Spleen (tissue), 11 donors: ENCODE results near the gene ATP2B1. TPM values are rescaled to one million over a fixed set of nuclear protein-coding genes. Genes with fewer than 3 reads are reported as not detected.

Experiments
- DNase-seq: peaks from one replicate; pipeline ENCODE4 v3.0.0-alpha.2; 2020
- H3K27ac ChIP-seq, 8 donors: fragments of 200-600 bp; sonication (generic) in 7 of 8; 1 replicate in 4 of 8; 2 replicates in 4 of 8; pipeline versions ENCODE4 v1.5.0 to v1.8.0; 2016 to 2021; ENCODE audit warnings: inconsistent platforms in 4 of 8, mild to moderate bottlenecking in 4 of 8, moderate library complexity in 1 of 8
- H3K27me3 ChIP-seq, 7 donors: fragments of 200-600 bp; sonication (generic) in 6 of 7; replicated peaks in 1 of 7; 1 replicate in 4 of 7; 2 replicates in 3 of 7; pipeline versions ENCODE4 v1.5.0 to v1.8.0; 2016 to 2021; ENCODE audit warnings: inconsistent platforms in 3 of 7, mild to moderate bottlenecking in 1 of 7
- H3K36me3 ChIP-seq, 6 donors: fragments of 200-600 bp; sonication (generic) in 5 of 6; 1 replicate in 4 of 6; 2 replicates in 2 of 6; pipeline versions ENCODE4 v1.5.0 to v1.8.0; 2016 to 2021; ENCODE audit warnings: inconsistent platforms in 2 of 6
- H3K4me1 ChIP-seq, 6 donors: fragments of 200-600 bp; sonication (generic) in 5 of 6; 1 replicate in 3 of 6; 2 replicates in 3 of 6; pipeline versions ENCODE4 v1.5.0 to v1.8.0; 2016 to 2021; ENCODE audit warnings: inconsistent platforms in 3 of 6
- H3K4me3 ChIP-seq, 8 donors: fragments of 200-600 bp; sonication (generic) in 7 of 8; 1 replicate in 4 of 8; 2 replicates in 4 of 8; pipeline versions ENCODE4 v1.5.0 to v1.8.0; 2016 to 2021; ENCODE audit warnings: inconsistent platforms in 4 of 8, mild to moderate bottlenecking in 4 of 8, moderate library complexity in 2 of 8
- H3K9me3 ChIP-seq, 8 donors: fragments of 200-600 bp; sonication (generic) in 7 of 8; 1 replicate in 4 of 8; 2 replicates in 4 of 8; pipeline versions ENCODE4 v1.5.0 to v1.8.0; 2016 to 2021; ENCODE audit warnings: inconsistent platforms in 4 of 8
- POLR2A ChIP-seq, 3 donors: fragments of 450-650 bp; IDR thresholded peaks; one replicate each; pipeline ENCODE4 v1.5.1; 2017; ENCODE audit warnings: antibody characterized with exemption in 3 of 3, mild to moderate bottlenecking in 1 of 3
- POLR2AphosphoS5 ChIP-seq, 3 donors: sonication (generic); formaldehyde crosslinking; IDR thresholded peaks; one replicate each; pipeline ENCODE4 v1.5.1; 2017; ENCODE audit warnings: antibody characterized with exemption in 3 of 3
- WGBS, 5 donors: extraction: QIAGEN DNeasy Blood & Tissue Kit in 3 of 5; methylation state at CpG; one replicate each; pipeline versions ENCODE4 v1.1.5 to v1.1.7; 2013 to 2018; 5-methylcytosine and 5-hydroxymethylcytosine counted together
- intact Hi-C: fragments of 100-400 bp; cut with DNase I; formaldehyde crosslinking; loops from one replicate; pipeline ENCODE4 v1.15.0; 2023; ENCODE audit warnings: low total_unique reads
- polyA plus RNA-seq, 3 donors: library from polyadenylated mRNA; stranded (reverse); fragments of 200-250 nt; gene quantifications; one replicate each; pipeline ENCODE4 v1.2.1, GENCODE V29; 2013
- total RNA-seq, 7 donors: library from RNA; depleted of rRNA in 3 of 7; stranded (reverse); fragments of >200 nt in 3 of 7; fragmentation: NEBNext Ultra II Directional in 4 of 7; extraction: Animal tissue kit (Norgen Biotek cat#: 25700) in 4 of 7; gene quantifications; one replicate each; pipeline versions ENCODE4 v1.1.0 to v1.2.1, GENCODE V29; 2016 to 2021
- TF ChIP-seq, protein P1 (sequence below), 11 experiments: fragments of 200-600 bp in 7 of 11; fragments of 450-650 bp in 4 of 11; sonication (generic) in 4 of 11; IDR thresholded peaks in 8 of 11; conservative IDR thresholded peaks in 3 of 11; 1 replicate in 7 of 11; 2 replicates in 4 of 11; pipeline versions ENCODE4 v1.4.0 to v1.8.0; 2016 to 2021; ENCODE audit warnings: antibody characterized with exemption in 11 of 11, inconsistent platforms in 4 of 11, mild to moderate bottlenecking in 1 of 11
- donor health status: healthy with polysubstance abuse.
- donor health status: DM: no; HTN: no; CAD: no; lungs with moderate emphysema.
- donor health status: DM: no; HTN: no; CAD: no.
- donor health status: Bipolar disorder and iron deficiency.
- donor health status: healthy.
- donor health status: DM: no; HTN: no; CAD: no.
- donor health status: DM: yes; HTN: yes; CAD: no.

ATP2B1 gene
- total and polyA plus RNA-seq, 10 donors: 13.2 to 130 (median 75.6) TPM

DNA sequence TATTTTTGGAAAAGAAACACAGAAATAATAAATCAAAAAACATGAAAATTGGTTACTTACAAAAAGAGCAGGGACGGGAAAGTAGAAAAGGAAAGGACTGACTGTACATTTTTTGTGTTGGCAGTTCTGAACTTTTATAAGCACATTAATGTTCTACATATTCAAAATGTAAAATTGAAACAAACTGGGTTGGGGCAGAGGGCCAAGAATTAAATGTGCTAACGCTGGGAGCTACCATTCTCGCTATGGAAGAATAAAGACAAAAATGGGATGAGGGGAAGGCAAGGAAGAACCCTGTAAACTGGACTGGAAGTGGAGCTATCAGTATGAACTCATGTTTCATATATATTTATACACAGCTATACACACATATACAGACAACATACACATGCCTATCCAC is 24.5 kb downstream of the ATP2B1 start:
- 66 to 88% (median 81%) methylated on average over 3 of the region's 3 CpGs for WGBS, 5 donors
- H3K4me1 ChIP-seq: peaks cover 0 to 39% (median 14%) of the 10 kb centered on the region in 6 donors
- intact Hi-C loops: no loop called here
- peaks cover 6 to 44% (median 41%) of the 10 kb centered on the region in 8 donors for H3K9me3 ChIP-seq
- no peak for TF ChIP-seq POLR2A (IDR thresholded peaks at IDR 0.05)
- TF ChIP-seq POLR2AphosphoS5 (IDR thresholded peaks at IDR 0.05): no peak
- TF ChIP-seq, protein P1, sequence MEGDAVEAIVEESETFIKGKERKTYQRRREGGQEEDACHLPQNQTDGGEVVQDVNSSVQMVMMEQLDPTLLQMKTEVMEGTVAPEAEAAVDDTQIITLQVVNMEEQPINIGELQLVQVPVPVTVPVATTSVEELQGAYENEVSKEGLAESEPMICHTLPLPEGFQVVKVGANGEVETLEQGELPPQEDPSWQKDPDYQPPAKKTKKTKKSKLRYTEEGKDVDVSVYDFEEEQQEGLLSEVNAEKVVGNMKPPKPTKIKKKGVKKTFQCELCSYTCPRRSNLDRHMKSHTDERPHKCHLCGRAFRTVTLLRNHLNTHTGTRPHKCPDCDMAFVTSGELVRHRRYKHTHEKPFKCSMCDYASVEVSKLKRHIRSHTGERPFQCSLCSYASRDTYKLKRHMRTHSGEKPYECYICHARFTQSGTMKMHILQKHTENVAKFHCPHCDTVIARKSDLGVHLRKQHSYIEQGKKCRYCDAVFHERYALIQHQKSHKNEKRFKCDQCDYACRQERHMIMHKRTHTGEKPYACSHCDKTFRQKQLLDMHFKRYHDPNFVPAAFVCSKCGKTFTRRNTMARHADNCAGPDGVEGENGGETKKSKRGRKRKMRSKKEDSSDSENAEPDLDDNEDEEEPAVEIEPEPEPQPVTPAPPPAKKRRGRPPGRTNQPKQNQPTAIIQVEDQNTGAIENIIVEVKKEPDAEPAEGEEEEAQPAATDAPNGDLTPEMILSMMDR (IDR thresholded peaks at IDR 0.05 in 8 of 11, conservative IDR thresholded peaks at IDR 0.05 in 3 of 11): no peak
- no peak for DNase-seq
- H3K36me3 ChIP-seq: peaks cover 0 to 7% (median 0%) of the 10 kb centered on the region in 6 donors
- no peak overlapping the region for H3K27ac ChIP-seq
- H3K27me3 ChIP-seq: no peaks in the 10 kb centered on the region
- no peak overlapping the region for H3K4me3 ChIP-seq

DNA sequence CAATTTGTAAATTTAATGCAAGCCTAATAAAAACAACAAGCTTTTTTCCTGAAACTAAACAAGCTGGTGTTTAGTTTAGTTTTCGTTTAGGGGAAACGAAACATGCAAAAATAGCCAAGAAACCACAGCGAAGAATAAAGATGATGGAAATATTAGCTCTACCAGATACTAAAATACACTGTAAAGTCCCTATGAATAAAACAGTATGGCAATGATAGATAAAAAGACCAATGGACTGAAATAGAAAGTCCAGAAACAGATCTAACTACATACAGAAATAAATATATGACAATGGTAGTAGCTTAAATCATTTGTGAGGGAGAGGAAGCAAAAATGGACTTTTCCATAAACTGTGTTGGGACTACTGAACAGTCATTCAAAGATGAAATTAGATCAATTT is 26.4 kb downstream of the ATP2B1 start:
- peaks cover 6 to 44% (median 41%) of the 10 kb centered on the region in 8 donors for H3K9me3 ChIP-seq
- WGBS, 5 donors: 72 to 89% (median 84%) methylated on average over 3 of the region's 3 CpGs
- intact Hi-C loops: no loop called here
- no peak overlapping the region for H3K27ac ChIP-seq
- H3K27me3 ChIP-seq: no peaks in the 10 kb centered on the region
- peaks cover 0 to 7% (median 0%) of the 10 kb centered on the region in 6 donors for H3K36me3 ChIP-seq
- peaks cover 0 to 43% (median 15%) of the 10 kb centered on the region in 6 donors for H3K4me1 ChIP-seq
- no peak for DNase-seq
- TF ChIP-seq, protein P1 (IDR thresholded peaks at IDR 0.05 in 8 of 11, conservative IDR thresholded peaks at IDR 0.05 in 3 of 11): no peak
- TF ChIP-seq POLR2A (IDR thresholded peaks at IDR 0.05) (no peak), POLR2AphosphoS5 (IDR thresholded peaks at IDR 0.05) (no peak)
- H3K4me3 ChIP-seq: no peak overlapping the region

- whole genome bisulfite sequencing, 5 donors: 91 to 99% (median 97%) methylated on average over 4 of the region's 4 CpGs
- no peak for TF ChIP-seq POLR2A (IDR thresholded peaks at IDR 0.05)
- no peak for TF ChIP-seq POLR2AphosphoS5 (IDR thresholded peaks at IDR 0.05)
- TF ChIP-seq, protein P1 (IDR thresholded peaks at IDR 0.05 in 8 of 11, conservative IDR thresholded peaks at IDR 0.05 in 3 of 11): no peak
- no peak for DNase-seq
- intact Hi-C loops: no loop called here
- H3K27ac ChIP-seq: no peak overlapping the region
- H3K4me3 ChIP-seq: no peak overlapping the region
- H3K27me3 ChIP-seq: no peaks in the 10 kb centered on the region
- peaks cover 0 to 51% (median 22%) of the 10 kb centered on the region in 6 donors for H3K4me1 ChIP-seq
- H3K9me3 ChIP-seq: peaks cover 6 to 44% (median 41%) of the 10 kb centered on the region in 8 donors
- H3K36me3 ChIP-seq: peaks cover 0 to 7% (median 0%) of the 10 kb centered on the region in 6 donors
Measured at GRCh38 chr12:89680409-89680808, 28.2 kb downstream of the ATP2B1 start.

DNA sequence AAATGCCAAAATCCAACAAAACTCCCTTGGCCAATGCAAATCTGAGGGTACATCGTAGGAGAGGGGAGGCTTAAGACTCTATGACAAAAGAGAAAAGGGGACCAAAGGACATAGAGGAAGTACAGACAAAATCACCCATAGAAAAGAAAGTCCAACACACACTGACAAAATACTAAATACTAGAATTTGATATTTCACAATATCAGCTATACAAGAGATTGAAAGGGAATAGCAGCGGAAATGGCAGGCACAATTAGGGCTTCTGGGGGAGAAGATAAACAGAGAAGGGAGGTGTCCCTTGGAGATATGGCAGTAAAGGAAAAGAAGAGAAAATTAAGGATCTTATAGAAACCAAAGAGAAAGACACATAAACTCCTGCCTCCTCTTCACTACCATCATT is 29.0 kb downstream of the ATP2B1 start:
- no peak for DNase-seq
- TF ChIP-seq POLR2AphosphoS5 (IDR thresholded peaks at IDR 0.05): no peak
- TF ChIP-seq POLR2A (IDR thresholded peaks at IDR 0.05): no peak
- TF ChIP-seq, protein P1 (IDR thresholded peaks at IDR 0.05 in 8 of 11, conservative IDR thresholded peaks at IDR 0.05 in 3 of 11): no peak
- whole genome bisulfite sequencing, 5 donors: 93 to 98% (median 96%) methylated on average over 2 of the region's 2 CpGs
- Histone ChIP-seq H3K27ac (no peak overlapping the region), H3K4me3 (no peak overlapping the region), H3K4me1 (peaks cover 0 to 55% (median 25%) of the 10 kb centered on the region in 6 donors), H3K36me3 (peaks cover 0 to 7% (median 0%) of the 10 kb centered on the region in 6 donors), H3K9me3 (peaks cover 6 to 44% (median 41%) of the 10 kb centered on the region in 8 donors), H3K27me3 (no peaks in the 10 kb centered on the region)
- intact Hi-C loops: no loop called here
